HG02938 (cell line): Measurements from ENCODE around the gene MEFV.

Experiments
- ATAC-seq: cut with Tn5 transposase; IDR thresholded peaks from one replicate; pipeline ENCODE4 v1.9.1; 2021; ENCODE audit warnings: mild to moderate bottlenecking, moderate library complexity; ENCODE audit not compliant: unreplicated experiment

MEFV gene

GRCh38 chr16:3268294-3268693 lies 11.9 kb upstream of the MEFV start:
- no peak for ATAC-seq

- no peak for ATAC-seq
These were observed 10.6 kb upstream of the MEFV start for GRCh38 chr16:3266873-3267537.

- peak; percentile 76 for ATAC-seq
These were observed 8.0 kb upstream of the MEFV start for GRCh38 chr16:3264137-3265036.

GRCh38 chr16:3262517-3262916 lies 6.1 kb upstream of the MEFV start:
- ATAC-seq = no peak

GRCh38 chr16:3259836-3260235 lies 3.4 kb upstream of the MEFV start:
- ATAC-seq = no peak

GRCh38 chr16:3256866-3257465 lies 533 bp upstream of the MEFV start:
- ATAC-seq = no peak

GRCh38 chr16:3254309-3254708 lies 2.1 kb downstream of the MEFV start:
- no peak for ATAC-seq

GRCh38 chr16:3252967-3253366 lies 3.5 kb downstream of the MEFV start:
- ATAC-seq = no peak

GRCh38 chr16:3249451-3249850 lies 7.0 kb downstream of the MEFV start:
- ATAC-seq = no peak

GRCh38 chr16:3249020-3249419 lies 7.4 kb downstream of the MEFV start:
- ATAC-seq = no peak

- no peak for ATAC-seq
These were observed 7.8 kb downstream of the MEFV start for GRCh38 chr16:3248596-3248995.

GRCh38 chr16:3246876-3247275 lies 9.6 kb downstream of the MEFV start:
- ATAC-seq = no peak

GRCh38 chr16:3246002-3246401 lies 10.4 kb downstream of the MEFV start:
- ATAC-seq = no peak

- no peak for ATAC-seq
These were observed 12.6 kb downstream of the MEFV start for GRCh38 chr16:3243882-3244281.

GRCh38 chr16:3242709-3243108 lies 13.7 kb downstream of the MEFV start:
- no peak for ATAC-seq

GRCh38 chr16:3241761-3242160 lies 14.7 kb downstream of the MEFV start:
- ATAC-seq = no peak

- ATAC-seq = no peak
These were observed 20.4 kb downstream of the MEFV start for GRCh38 chr16:3235856-3236669.

- ATAC-seq = peak; percentile 89
These were observed 21.4 kb downstream of the MEFV start, which contains the start of gene ZNF200 for GRCh38 chr16:3234857-3235561. ZNF200 (minus strand) TSS chr16:3235158; CDS start chr16:3233755, 1,403 bp downstream.

GRCh38 chr16:3234543-3234856 lies 21.9 kb downstream of the MEFV start:
- no peak for ATAC-seq

- ATAC-seq = no peak
These were observed 32.4 kb downstream of the MEFV start for GRCh38 chr16:3223913-3224515.
